ENCODE results near the gene CLPTM1L.

CLPTM1L gene

GRCh38 chr5:1270933-1271914 lies 73.7 kb downstream of the CLPTM1L start:
- DNase-seq, result no peak

DNA sequence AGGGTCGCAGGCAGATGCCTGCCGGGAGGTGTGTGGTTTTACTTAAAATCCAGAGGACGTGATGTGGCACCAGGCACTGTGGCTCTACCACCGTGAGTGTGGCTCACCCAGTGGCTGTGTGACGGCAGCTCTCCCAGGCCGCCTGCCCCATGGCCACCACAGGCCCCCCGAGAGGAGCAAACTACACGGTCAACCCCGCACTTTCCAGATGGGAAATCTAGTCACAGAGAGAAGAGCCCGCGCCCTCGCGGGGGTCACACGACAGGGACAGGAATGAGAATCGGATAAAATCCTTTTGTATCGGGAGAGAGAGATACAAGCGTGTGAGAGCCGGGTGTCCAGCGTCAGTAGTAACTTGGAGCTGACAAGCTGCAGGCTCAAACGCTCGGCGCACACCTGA lies 74.5 kb downstream of the CLPTM1L start:
- DNase-seq, result no peak

GRCh38 chr5:1268666-1269065 lies 76.2 kb downstream of the CLPTM1L start:
- no peak for DNase-seq

DNA sequence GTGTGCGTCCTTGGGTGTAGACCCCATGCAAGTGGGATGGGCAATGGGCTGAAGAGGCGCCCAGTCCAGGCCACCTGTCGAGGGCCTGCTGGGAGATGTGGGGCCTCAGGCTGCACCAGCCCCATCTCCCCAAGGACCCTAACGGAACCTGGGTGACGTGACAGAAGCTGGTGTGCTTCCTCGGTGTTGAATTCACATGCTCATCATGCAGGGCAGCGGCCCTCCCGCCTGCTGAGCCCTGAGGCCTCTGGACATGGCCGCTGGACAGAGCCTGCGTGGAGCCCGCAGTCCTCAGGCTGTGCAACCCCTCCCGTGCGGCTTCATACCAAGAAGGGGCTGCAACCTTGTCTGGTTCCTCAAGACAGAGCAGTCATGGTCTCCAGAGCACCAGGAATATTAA lies 76.8 kb downstream of the CLPTM1L start:
- DNase-seq, result no peak

Data from suppressor macrophage (primary cell).